ENCODE results near the gene ITGA11.

The ITGA11 gene

GRCh38 chr15:68367226-68367625 is 64.7 kb downstream of the ITGA11 start:
- peaks cover 3% of the 10 kb centered on the region for H3K4me1 ChIP-seq (ENCODE audit: control insufficient read depth, insufficient read depth, low read length)
- no peak overlapping the region for H3K27ac ChIP-seq (ENCODE audit: low read depth, low read length)

DNA sequence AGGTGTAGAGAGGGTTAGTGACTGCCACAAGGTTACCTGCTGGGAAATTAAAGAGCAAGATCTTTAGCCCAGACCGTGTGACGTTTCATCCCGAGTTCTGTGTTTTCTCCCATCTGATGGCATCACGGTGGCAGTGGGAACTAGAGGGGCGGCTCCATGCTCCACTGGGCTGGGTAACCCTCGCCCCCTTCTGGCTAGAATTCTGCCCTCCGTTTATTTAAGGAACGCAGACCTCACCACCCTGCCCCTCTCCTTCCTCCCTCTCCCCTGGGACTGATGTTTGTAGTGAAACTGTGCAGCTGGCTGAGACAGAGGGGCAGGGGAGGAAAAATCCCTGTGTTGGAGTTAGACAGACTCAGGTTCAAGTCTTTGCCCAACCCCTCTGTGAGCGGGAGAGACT is 65.6 kb downstream of the ITGA11 start:
- Histone ChIP-seq H3K27me3 (ENCODE audit: control insufficient read depth, insufficient read depth, low read length) (no peaks in the 10 kb centered on the region), H3K4me1 (ENCODE audit: control insufficient read depth, insufficient read depth, low read length) (peaks cover 3% of the 10 kb centered on the region), H3K36me3 (ENCODE audit: control insufficient read depth, insufficient read depth, low read length) (no peaks in the 10 kb centered on the region), H3K27ac (ENCODE audit: low read depth, low read length) (no peak overlapping the region), H3K4me3 (ENCODE audit: low read length) (no peak overlapping the region), H3K9ac (ENCODE audit: low read length) (no peak overlapping the region)

More at GRCh38 chr15:68367226-68367625, 64.7 kb downstream of the ITGA11 start:
- H3K36me3 ChIP-seq (ENCODE audit: control insufficient read depth, insufficient read depth, low read length) = no peaks in the 10 kb centered on the region
- no peaks in the 10 kb centered on the region for H3K27me3 ChIP-seq (ENCODE audit: control insufficient read depth, insufficient read depth, low read length)
- no peak overlapping the region for H3K9ac ChIP-seq (ENCODE audit: low read length)
- H3K4me3 ChIP-seq (ENCODE audit: low read length) = no peak overlapping the region

DNA sequence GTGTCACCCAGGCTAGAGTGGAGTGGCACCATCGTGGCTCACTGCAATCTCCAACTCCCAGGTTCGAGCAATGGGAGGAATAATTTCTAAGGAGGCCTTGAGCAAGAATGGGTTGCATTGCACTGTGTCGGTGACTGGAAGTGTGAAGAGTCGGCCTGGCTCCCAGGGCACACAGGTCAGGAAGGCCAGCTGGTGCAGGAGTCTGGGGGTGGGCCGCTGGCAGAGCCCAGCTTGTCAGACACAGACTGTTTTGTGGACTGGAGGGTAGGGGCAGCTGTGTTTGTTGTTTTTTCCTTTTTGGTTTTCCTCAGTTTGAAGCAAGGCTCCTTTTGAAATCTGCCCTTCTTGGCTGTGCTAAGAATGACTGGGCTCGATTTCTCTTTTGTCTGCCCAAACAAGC is 66.2 kb downstream of the ITGA11 start:
- Histone ChIP-seq H3K4me3 (ENCODE audit: low read length) (no peak overlapping the region), H3K4me1 (ENCODE audit: control insufficient read depth, insufficient read depth, low read length) (peaks cover 3% of the 10 kb centered on the region), H3K9ac (ENCODE audit: low read length) (no peak overlapping the region), H3K27ac (ENCODE audit: low read depth, low read length) (no peak overlapping the region), H3K36me3 (ENCODE audit: control insufficient read depth, insufficient read depth, low read length) (no peaks in the 10 kb centered on the region), H3K27me3 (ENCODE audit: control insufficient read depth, insufficient read depth, low read length) (no peaks in the 10 kb centered on the region)

DNA sequence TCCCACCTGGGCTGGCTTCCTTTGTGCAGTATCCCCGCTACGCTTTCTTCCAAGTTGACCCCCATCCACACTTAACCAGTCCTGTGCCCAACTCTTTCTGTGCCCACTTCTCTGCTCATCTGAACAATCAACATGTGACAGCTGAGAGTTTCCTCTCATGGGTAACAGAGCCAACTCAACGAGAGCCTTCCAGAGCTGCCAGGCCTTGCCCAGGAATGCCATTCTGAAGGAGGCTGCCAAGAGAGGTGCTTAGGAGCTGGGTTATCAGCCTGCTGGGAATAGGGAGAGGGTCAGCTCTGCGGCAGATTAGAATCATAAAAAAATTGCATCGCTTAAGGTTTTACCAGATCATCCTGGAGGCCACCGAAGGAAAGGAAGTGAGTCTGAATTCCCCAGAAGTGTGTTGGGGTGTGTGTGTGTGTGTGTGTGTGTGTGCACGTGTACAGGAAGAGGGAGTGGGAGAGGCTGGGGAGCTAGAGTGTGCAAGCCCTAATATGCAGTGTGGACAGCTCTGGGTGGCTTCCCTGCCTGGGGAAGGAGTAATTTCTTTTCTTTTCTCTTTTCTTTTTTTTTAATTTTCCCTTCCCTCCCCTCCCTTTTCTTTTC is 66.7 kb downstream of the ITGA11 start:
- Histone ChIP-seq H3K9ac (ENCODE audit: low read length) (no peak overlapping the region), H3K36me3 (ENCODE audit: control insufficient read depth, insufficient read depth, low read length) (no peaks in the 10 kb centered on the region), H3K4me1 (ENCODE audit: control insufficient read depth, insufficient read depth, low read length) (peaks cover 3% of the 10 kb centered on the region), H3K27ac (ENCODE audit: low read depth, low read length) (no peak overlapping the region), H3K27me3 (ENCODE audit: control insufficient read depth, insufficient read depth, low read length) (no peaks in the 10 kb centered on the region), H3K4me3 (ENCODE audit: low read length) (no peak overlapping the region)

DNA sequence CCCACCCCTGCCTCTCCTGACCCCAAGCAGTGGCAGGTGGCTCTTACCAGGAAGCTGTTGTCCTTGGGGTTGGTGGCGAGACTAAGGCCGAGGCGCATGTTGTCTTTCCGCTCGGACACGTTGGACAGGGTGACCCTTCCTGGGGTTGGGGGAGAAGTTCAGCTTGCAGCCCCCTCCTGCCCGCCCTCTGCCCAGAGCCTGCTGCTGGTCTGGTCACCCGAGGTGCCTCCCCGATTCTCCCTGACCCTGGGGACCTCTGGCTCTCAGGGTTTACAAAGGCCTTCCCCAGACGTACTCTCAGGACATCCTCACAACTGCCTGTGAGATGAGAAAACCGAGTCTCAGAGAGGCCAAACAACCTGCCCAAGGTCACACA is 67.3 kb downstream of the ITGA11 start:
- Histone ChIP-seq H3K36me3 (ENCODE audit: control insufficient read depth, insufficient read depth, low read length) (no peaks in the 10 kb centered on the region), H3K27me3 (ENCODE audit: control insufficient read depth, insufficient read depth, low read length) (no peaks in the 10 kb centered on the region), H3K27ac (ENCODE audit: low read depth, low read length) (no peak overlapping the region), H3K9ac (ENCODE audit: low read length) (no peak overlapping the region), H3K4me1 (ENCODE audit: control insufficient read depth, insufficient read depth, low read length) (peaks cover 3% of the 10 kb centered on the region), H3K4me3 (ENCODE audit: low read length) (no peak overlapping the region)

- H3K36me3 ChIP-seq (ENCODE audit: control insufficient read depth, insufficient read depth, low read length) = no peaks in the 10 kb centered on the region
- H3K9ac ChIP-seq (ENCODE audit: low read length) = no peak overlapping the region
- H3K27me3 ChIP-seq (ENCODE audit: control insufficient read depth, insufficient read depth, low read length) = no peaks in the 10 kb centered on the region
- H3K27ac ChIP-seq (ENCODE audit: low read depth, low read length) = no peak overlapping the region
- H3K4me1 ChIP-seq (ENCODE audit: control insufficient read depth, insufficient read depth, low read length) = peaks cover 3% of the 10 kb centered on the region
- no peak overlapping the region for H3K4me3 ChIP-seq (ENCODE audit: low read length)
These were observed 67.8 kb downstream of the ITGA11 start for GRCh38 chr15:68364028-68364659.

DNA sequence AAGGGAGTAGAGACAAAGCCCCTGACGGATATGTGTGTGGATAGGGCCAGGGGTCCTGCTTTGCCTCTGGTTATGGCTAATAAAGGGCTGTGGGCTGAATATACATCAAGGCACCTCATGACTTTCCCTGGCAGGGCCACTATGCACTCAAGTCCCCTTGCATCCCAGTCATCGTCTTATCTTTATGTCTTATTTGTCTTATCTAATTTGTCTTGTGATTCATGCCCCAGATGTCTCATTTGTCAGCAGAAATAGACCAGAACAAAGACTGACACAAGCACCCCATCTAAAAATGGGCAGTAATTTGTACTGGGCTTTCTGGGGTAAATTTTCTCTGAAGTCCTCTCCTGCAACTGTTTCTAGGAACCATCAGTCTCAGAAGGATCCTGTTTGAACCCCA is 68.6 kb downstream of the ITGA11 start:
- H3K9ac ChIP-seq (ENCODE audit: low read length) = no peak overlapping the region
- H3K4me3 ChIP-seq (ENCODE audit: low read length) = no peak overlapping the region
- peaks cover 3% of the 10 kb centered on the region for H3K4me1 ChIP-seq (ENCODE audit: control insufficient read depth, insufficient read depth, low read length)
- H3K36me3 ChIP-seq (ENCODE audit: control insufficient read depth, insufficient read depth, low read length) = no peaks in the 10 kb centered on the region
- no peak overlapping the region for H3K27ac ChIP-seq (ENCODE audit: low read depth, low read length)
- H3K27me3 ChIP-seq (ENCODE audit: control insufficient read depth, insufficient read depth, low read length) = no peaks in the 10 kb centered on the region

- Histone ChIP-seq H3K4me1 (ENCODE audit: control insufficient read depth, insufficient read depth, low read length) (peaks cover 3% of the 10 kb centered on the region), H3K4me3 (ENCODE audit: low read length) (no peak overlapping the region), H3K27me3 (ENCODE audit: control insufficient read depth, insufficient read depth, low read length) (no peaks in the 10 kb centered on the region), H3K27ac (ENCODE audit: low read depth, low read length) (no peak overlapping the region), H3K9ac (ENCODE audit: low read length) (no peak overlapping the region), H3K36me3 (ENCODE audit: control insufficient read depth, insufficient read depth, low read length) (no peaks in the 10 kb centered on the region)
These were observed 69.3 kb downstream of the ITGA11 start for GRCh38 chr15:68362537-68363126.

- H3K36me3 ChIP-seq (ENCODE audit: control insufficient read depth, insufficient read depth, low read length) = no peaks in the 10 kb centered on the region
- H3K4me3 ChIP-seq (ENCODE audit: low read length) = no peak overlapping the region
- no peaks in the 10 kb centered on the region for H3K27me3 ChIP-seq (ENCODE audit: control insufficient read depth, insufficient read depth, low read length)
- peaks cover 3% of the 10 kb centered on the region for H3K4me1 ChIP-seq (ENCODE audit: control insufficient read depth, insufficient read depth, low read length)
- no peak overlapping the region for H3K9ac ChIP-seq (ENCODE audit: low read length)
- no peak overlapping the region for H3K27ac ChIP-seq (ENCODE audit: low read depth, low read length)
These were observed 71.2 kb downstream of the ITGA11 start for GRCh38 chr15:68360721-68361120.

DNA sequence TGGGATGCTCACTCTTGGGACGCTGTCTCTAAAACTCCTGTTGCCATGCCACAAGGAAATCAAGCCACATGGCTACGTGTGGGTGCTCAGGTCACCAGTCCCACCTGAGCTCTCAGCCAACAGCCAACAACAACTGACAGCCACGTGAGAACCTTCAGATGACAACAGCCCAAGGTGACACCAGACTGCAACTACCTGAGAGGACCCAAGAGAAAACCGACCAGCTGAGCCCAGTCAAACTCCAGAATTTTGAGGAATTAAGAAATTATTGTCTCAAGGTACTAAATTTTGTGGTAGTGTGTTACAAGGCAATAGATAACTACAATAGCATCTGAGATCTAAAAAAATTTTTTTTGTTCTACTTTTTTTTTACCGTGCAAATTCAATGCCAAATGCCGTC is 75.2 kb downstream of the ITGA11 start:
- Histone ChIP-seq H3K27me3 (ENCODE audit: control insufficient read depth, insufficient read depth, low read length) (no peaks in the 10 kb centered on the region), H3K4me3 (ENCODE audit: low read length) (no peak overlapping the region), H3K9ac (ENCODE audit: low read length) (no peak overlapping the region), H3K36me3 (ENCODE audit: control insufficient read depth, insufficient read depth, low read length) (no peaks in the 10 kb centered on the region), H3K4me1 (ENCODE audit: control insufficient read depth, insufficient read depth, low read length) (no peaks in the 10 kb centered on the region), H3K27ac (ENCODE audit: low read depth, low read length) (no peak overlapping the region)

DNA sequence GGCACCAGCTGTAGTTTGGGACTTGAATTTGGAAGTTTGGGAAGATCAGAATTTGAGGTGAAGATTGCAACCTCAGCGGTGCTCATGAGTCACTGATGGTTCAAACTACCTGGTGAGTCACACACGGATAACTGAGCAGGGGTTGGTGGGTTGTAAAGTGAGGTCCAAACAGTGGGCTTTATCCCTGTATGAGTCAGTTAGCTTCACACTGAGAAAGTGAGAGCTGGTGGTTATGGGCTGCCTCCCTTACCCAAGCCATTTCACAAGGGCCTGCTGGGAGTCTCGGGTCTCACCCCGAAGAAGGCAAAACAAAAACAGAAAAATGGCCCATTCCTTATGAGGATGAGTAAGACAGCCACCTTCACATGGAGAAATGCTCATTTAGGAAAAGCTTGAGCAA is 77.0 kb downstream of the ITGA11 start:
- H3K4me1 ChIP-seq (ENCODE audit: control insufficient read depth, insufficient read depth, low read length) = no peaks in the 10 kb centered on the region
- no peak overlapping the region for H3K9ac ChIP-seq (ENCODE audit: low read length)
- no peak overlapping the region for H3K27ac ChIP-seq (ENCODE audit: low read depth, low read length)
- no peaks in the 10 kb centered on the region for H3K27me3 ChIP-seq (ENCODE audit: control insufficient read depth, insufficient read depth, low read length)
- H3K36me3 ChIP-seq (ENCODE audit: control insufficient read depth, insufficient read depth, low read length) = no peaks in the 10 kb centered on the region
- no peak overlapping the region for H3K4me3 ChIP-seq (ENCODE audit: low read length)

- Histone ChIP-seq H3K9ac (ENCODE audit: low read length) (no peak overlapping the region), H3K36me3 (ENCODE audit: control insufficient read depth, insufficient read depth, low read length) (no peaks in the 10 kb centered on the region), H3K4me1 (ENCODE audit: control insufficient read depth, insufficient read depth, low read length) (no peaks in the 10 kb centered on the region), H3K4me3 (ENCODE audit: low read length) (no peak overlapping the region), H3K27me3 (ENCODE audit: control insufficient read depth, insufficient read depth, low read length) (no peaks in the 10 kb centered on the region), H3K27ac (ENCODE audit: low read depth, low read length) (no peak overlapping the region)
These were observed 77.7 kb downstream of the ITGA11 start for GRCh38 chr15:68354268-68354667.

All from rectal smooth muscle tissue (tissue), 1 donor.